Endothelial cell (in vitro differentiated cells): Measurements from ENCODE around the gene ITPK1. TPM values are rescaled to one million over a fixed set of nuclear protein-coding genes. Genes with fewer than 3 reads are reported as not detected.

Source experiments
- DNase-seq: peaks from one replicate; pipeline ENCODE4 v3.0.0; 2021; ENCODE audit warnings: low spot score
- H3K27ac Mint-ChIP-seq: one replicate; pipeline ENCODE4 v1.8.0; 2021; ENCODE audit warnings: mixed read lengths, inconsistent platforms; ENCODE audit not compliant: unreplicated experiment
- H3K27me3 Mint-ChIP-seq: one replicate; pipeline ENCODE4 v1.8.0; 2021; ENCODE audit warnings: mild to moderate bottlenecking, moderate library complexity, mixed read lengths, inconsistent platforms; ENCODE audit not compliant: unreplicated experiment
- H3K36me3 Mint-ChIP-seq: one replicate; pipeline ENCODE4 v1.8.0; 2021; ENCODE audit warnings: mild to moderate bottlenecking, low read depth, mixed read lengths, inconsistent platforms; ENCODE audit not compliant: unreplicated experiment
- H3K4me1 Mint-ChIP-seq: one replicate; pipeline ENCODE4 v1.8.0; 2021; ENCODE audit warnings: mild to moderate bottlenecking, mixed read lengths, inconsistent platforms; ENCODE audit not compliant: unreplicated experiment
- H3K4me3 Mint-ChIP-seq: one replicate; pipeline ENCODE4 v1.8.0; 2021; ENCODE audit warnings: mild to moderate bottlenecking, mixed read lengths, inconsistent platforms; ENCODE audit not compliant: unreplicated experiment
- H3K9me3 Mint-ChIP-seq: one replicate; pipeline ENCODE4 v1.8.0; 2021; ENCODE audit warnings: mixed read lengths, inconsistent platforms; ENCODE audit not compliant: unreplicated experiment
- total RNA-seq: library from RNA; stranded (reverse); fragmentation: NEBNext Ultra II Directional; extraction: Animal tissue kit (Norgen Biotek cat#: 25700); gene quantifications from one replicate; pipeline ENCODE4 v1.2.1, GENCODE V29; 2021; ENCODE audit not compliant: unreplicated experiment
- TF ChIP-seq, protein P1 (sequence below): fragments of 200-600 bp; sonication (generic); IDR thresholded peaks from one replicate; pipeline ENCODE4 v1.5.0; 2021; ENCODE audit warnings: antibody characterized with exemption; ENCODE audit not compliant: unreplicated experiment

Gene ITPK1
- total RNA-seq, 1 donor from 2014 or later = 39.2 TPM

DNA sequence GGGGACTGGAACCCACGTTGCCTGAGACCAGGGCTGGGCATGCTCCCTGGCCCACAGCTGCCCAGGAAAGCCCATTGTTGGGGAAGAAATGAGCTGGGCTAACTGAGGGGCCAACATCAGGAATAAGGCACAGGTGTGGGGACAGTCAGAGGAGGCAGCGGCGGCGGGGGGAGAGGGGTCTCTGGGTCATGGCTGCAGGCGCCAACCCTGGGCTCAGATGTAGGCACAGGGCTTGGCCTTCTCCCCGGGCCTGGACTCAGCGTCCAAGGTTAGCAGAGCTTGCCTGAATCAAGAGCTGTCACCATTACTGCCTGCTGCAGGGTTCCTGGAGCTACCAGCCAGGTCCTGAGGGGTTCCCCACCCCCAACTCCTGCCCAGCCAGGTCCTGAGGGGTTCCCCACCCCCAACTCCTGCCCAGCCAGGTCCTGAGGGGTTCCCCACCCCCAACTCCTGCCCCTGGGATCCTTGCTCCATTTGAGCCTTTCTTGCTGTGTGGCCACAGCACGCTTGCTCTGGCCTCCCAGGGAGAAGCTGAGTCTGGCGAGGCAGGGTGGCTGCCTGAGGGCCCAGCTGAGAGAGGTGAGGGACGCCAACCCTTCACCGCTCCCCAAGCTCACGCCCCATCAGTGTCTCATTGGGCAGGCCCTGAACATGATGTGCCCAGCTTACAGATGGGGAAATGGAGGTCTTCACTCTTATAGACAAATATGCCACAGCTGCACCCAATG is 186.6 kb downstream of the ITPK1 start:
- Mint-ChIP-seq H3K27me3 (peaks cover 8% of the 10 kb centered on the region), H3K4me3 (no peak overlapping the region), H3K36me3 (peaks cover 3% of the 10 kb centered on the region), H3K4me1 (peaks cover 6% of the 10 kb centered on the region), H3K27ac (no peak overlapping the region), H3K9me3 (no peaks in the 10 kb centered on the region)
- TF ChIP-seq, protein P1, sequence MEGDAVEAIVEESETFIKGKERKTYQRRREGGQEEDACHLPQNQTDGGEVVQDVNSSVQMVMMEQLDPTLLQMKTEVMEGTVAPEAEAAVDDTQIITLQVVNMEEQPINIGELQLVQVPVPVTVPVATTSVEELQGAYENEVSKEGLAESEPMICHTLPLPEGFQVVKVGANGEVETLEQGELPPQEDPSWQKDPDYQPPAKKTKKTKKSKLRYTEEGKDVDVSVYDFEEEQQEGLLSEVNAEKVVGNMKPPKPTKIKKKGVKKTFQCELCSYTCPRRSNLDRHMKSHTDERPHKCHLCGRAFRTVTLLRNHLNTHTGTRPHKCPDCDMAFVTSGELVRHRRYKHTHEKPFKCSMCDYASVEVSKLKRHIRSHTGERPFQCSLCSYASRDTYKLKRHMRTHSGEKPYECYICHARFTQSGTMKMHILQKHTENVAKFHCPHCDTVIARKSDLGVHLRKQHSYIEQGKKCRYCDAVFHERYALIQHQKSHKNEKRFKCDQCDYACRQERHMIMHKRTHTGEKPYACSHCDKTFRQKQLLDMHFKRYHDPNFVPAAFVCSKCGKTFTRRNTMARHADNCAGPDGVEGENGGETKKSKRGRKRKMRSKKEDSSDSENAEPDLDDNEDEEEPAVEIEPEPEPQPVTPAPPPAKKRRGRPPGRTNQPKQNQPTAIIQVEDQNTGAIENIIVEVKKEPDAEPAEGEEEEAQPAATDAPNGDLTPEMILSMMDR = no peak
- DNase-seq = no peak

DNA sequence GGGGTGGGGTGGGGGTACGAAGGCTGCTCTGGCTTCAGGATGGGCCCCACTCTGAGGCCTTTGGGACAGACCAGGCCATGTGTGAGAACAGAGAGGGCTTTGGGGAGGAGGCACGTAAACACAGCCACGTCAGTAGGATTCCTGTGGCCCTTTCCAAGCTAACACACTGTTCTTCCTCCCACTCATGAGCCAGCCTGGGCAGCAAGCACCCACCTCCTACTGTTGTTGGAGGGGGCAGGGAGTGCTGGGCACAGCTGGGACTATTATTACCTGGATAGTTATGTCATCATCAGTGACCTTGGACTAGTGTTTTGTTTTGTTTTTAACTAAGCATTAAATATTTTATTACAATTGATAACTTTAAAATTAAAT is 187.5 kb downstream of the ITPK1 start:
- H3K4me3 Mint-ChIP-seq = no peak overlapping the region
- no peaks in the 10 kb centered on the region for H3K9me3 Mint-ChIP-seq
- H3K36me3 Mint-ChIP-seq = peaks cover 3% of the 10 kb centered on the region
- no peak overlapping the region for H3K27ac Mint-ChIP-seq
- H3K4me1 Mint-ChIP-seq = peaks cover 6% of the 10 kb centered on the region
- TF ChIP-seq, protein P1 = no peak
- H3K27me3 Mint-ChIP-seq = peaks cover 8% of the 10 kb centered on the region
- DNase-seq = no peak

DNA sequence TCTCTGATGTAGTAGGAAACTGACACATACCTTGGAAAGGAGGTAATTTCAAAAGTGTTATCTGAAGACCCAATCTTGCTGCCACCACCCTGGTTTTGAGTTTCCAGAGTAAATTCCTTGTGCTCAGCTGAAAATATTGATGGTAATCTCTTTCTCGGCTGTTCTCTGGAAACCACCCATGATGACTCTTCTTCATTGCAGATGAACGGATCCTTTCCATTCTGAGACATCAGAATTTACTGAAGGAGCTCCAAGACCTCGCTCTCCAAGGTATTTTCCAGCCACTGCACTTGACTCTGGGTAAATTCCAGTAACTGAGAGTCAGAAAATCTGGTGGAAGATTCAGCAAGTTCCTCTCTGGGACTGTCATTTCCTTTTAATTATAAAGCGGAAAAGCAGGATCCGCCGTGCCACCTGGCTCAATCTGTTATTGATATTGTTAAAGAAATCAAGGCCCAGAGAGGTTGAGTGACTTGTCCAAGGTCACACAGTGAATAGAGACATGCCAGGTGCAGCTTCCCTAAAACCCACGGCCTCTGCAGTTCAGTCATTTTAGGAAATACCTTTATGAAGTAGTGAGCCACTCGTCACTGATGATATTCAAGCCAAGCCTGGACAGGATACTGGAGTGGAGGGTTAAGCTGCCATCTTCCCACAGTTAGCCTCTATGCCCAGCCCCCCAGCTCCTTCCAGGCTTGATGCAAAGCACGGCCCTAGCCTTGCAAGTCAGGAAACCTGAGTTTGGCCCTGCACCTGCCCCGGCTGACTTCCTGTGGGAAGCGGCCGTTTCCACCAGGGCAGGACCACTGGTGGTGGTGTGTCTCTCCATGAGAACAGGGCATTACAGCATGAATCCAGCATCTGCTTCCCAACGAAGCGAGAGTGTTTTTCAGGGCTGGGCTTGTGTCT is 188.1 kb downstream of the ITPK1 start:
- Mint-ChIP-seq H3K9me3 (no peaks in the 10 kb centered on the region), H3K36me3 (peaks cover 3% of the 10 kb centered on the region), H3K4me1 (peaks cover 7% of the 10 kb centered on the region), H3K27ac (no peak overlapping the region), H3K4me3 (no peak overlapping the region), H3K27me3 (peaks cover 8% of the 10 kb centered on the region)
- TF ChIP-seq, protein P1 = no peak
- DNase-seq = no peak

DNA sequence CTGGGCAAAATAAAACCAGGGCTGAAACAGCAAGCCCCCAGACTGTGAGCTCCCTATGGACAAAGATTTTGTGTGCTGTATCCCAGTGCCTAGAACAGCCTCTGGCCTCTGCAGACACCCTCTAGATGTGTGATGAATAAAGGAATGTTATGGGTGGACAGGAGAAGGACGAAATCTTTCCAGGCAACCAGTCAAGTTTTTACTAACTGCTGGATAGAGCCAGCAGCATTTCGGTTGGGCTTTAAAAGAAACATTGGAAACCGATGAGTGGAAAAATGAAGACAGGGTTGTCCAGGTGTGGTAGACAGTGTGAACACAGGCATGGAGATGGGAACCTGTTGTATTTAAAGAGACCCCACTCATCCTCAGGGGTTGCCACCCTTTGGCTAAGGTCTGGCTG is 188.8 kb downstream of the ITPK1 start:
- H3K27me3 Mint-ChIP-seq = peaks cover 12% of the 10 kb centered on the region
- H3K27ac Mint-ChIP-seq = no peak overlapping the region
- peaks cover 3% of the 10 kb centered on the region for H3K36me3 Mint-ChIP-seq
- DNase-seq = no peak
- H3K4me1 Mint-ChIP-seq = peaks cover 12% of the 10 kb centered on the region
- H3K9me3 Mint-ChIP-seq = no peaks in the 10 kb centered on the region
- TF ChIP-seq, protein P1 = no peak
- H3K4me3 Mint-ChIP-seq = no peak overlapping the region
